SK-N-SH (cell line): ENCODE results near the gene LNPEP. TPM values are rescaled to one million over a fixed set of nuclear protein-coding genes. Genes with fewer than 3 reads are reported as not detected.

Experiments used
- CTCF ChIA-PET: fragments of 300-600, 350-600 bp; formaldehyde crosslinking; extraction: SDS; loops from one replicate; lab custom pipeline; 2021; lab: Yijun Ruan, JAX
- POLR2A ChIA-PET: fragments of 350-600 bp; sonication (Branson Sonifier 250); formaldehyde crosslinking; extraction: SDS; loops from one replicate; lab custom pipeline; 2020; ENCODE audit warnings: antibody characterized with exemption, inconsistent platforms; lab: Yijun Ruan, JAX
- DNase-seq: peaks from one replicate; pipeline ENCODE4 v3.0.0; 2012
- H2AFZ ChIP-seq: fragments of 200-600 bp; sonication (generic); 2 replicates; pipeline ENCODE4 v1.8.1; 2016; ENCODE audit warnings: antibody characterized with exemption, mild to moderate bottlenecking, low read depth
- H3F3A ChIP-seq: fragments of 200-600 bp; sonication (generic); replicated peaks from 2 replicates; pipeline ENCODE3; 2016; ENCODE audit warnings: antibody characterized with exemption, mild to moderate bottlenecking; ENCODE audit not compliant: insufficient read depth
- H3K27ac ChIP-seq, 2 experiments: fragments of 200-500 bp in 1 of 2; fragments of 200-600 bp in 1 of 2; sonication (Bioruptor generic) in 1 of 2; sonication (generic), shearing (Covaris generic) in 1 of 2; 2 replicates each; pipeline versions ENCODE4 v1.5.1 to v1.6.1; 2014 to 2016; ENCODE audit warnings: low read depth in 2 of 2, inconsistent platforms in 1 of 2, low read length in 1 of 2, mild to moderate bottlenecking in 1 of 2, mixed read lengths in 1 of 2
- H3K27me3 ChIP-seq: fragments of 200-600 bp; sonication (generic), shearing (Covaris generic); 2 replicates; pipeline ENCODE4 v1.6.1; 2016; ENCODE audit warnings: mixed run types; ENCODE audit not compliant: insufficient read depth
- H3K36me3 ChIP-seq, 2 experiments: fragments of 200-500 bp in 1 of 2; fragments of 200-600 bp in 1 of 2; sonication (Bioruptor generic) in 1 of 2; sonication (generic) in 1 of 2; replicated peaks in 1 of 2; 2 replicates each; pipeline versions ENCODE3 to v1.5.1; 2014 to 2016; ENCODE audit warnings: low read length in 1 of 2, mild to moderate bottlenecking in 1 of 2; ENCODE audit not compliant: insufficient read depth in 2 of 2, control insufficient read depth in 1 of 2
- H3K4me1 ChIP-seq, 2 experiments: fragments of 200-500 bp in 1 of 2; fragments of 200-600 bp in 1 of 2; sonication (Bioruptor generic) in 1 of 2; sonication (generic), shearing (Covaris generic) in 1 of 2; 2 replicates each; pipeline versions ENCODE4 v1.5.1 to v1.6.1; 2014 to 2016; ENCODE audit warnings: low read depth in 1 of 2, low read length in 1 of 2, mixed run types in 1 of 2; ENCODE audit not compliant: insufficient read depth in 2 of 2, control insufficient read depth in 1 of 2
- H3K4me2 ChIP-seq: fragments of 200-600 bp; sonication (generic), shearing (Covaris generic); 2 replicates; pipeline ENCODE4 v1.6.1; 2017; ENCODE audit warnings: mixed run types
- H3K4me3 ChIP-seq, 2 experiments: fragments of 200-500 bp in 1 of 2; fragments of 200-600 bp in 1 of 2; sonication (Bioruptor generic) in 1 of 2; sonication (generic), shearing (Covaris generic) in 1 of 2; 2 replicates each; pipeline versions ENCODE4 v1.5.1 to v1.8.1; 2014 to 2016; ENCODE audit warnings: low read depth in 2 of 2, inconsistent platforms in 1 of 2, low read length in 1 of 2, mild to moderate bottlenecking in 1 of 2, mixed read lengths in 1 of 2, moderate library complexity in 1 of 2
- H3K79me2 ChIP-seq: fragments of 200-600 bp; sonication (generic); 2 replicates; pipeline ENCODE4 v1.8.1; 2017; ENCODE audit warnings: mild to moderate bottlenecking; ENCODE audit not compliant: insufficient read depth
- H3K9ac ChIP-seq: fragments of 200-600 bp; sonication (generic); 2 replicates; pipeline ENCODE4 v1.6.1; 2017; ENCODE audit warnings: mixed run types
- H3K9me2 ChIP-seq: fragments of 200-600 bp; sonication (generic); 2 replicates; pipeline ENCODE4 v1.6.1; 2017; ENCODE audit warnings: mixed run types
- H3K9me3 ChIP-seq: fragments of 200-600 bp; sonication (generic); 2 replicates; pipeline ENCODE4 v1.6.1; 2017; ENCODE audit warnings: mixed run types, mild to moderate bottlenecking, moderate library complexity
- H4K20me1 ChIP-seq: fragments of 200-600 bp; sonication (generic); 2 replicates; pipeline ENCODE4 v1.6.1; 2017; ENCODE audit warnings: mild to moderate bottlenecking, mixed run types; ENCODE audit not compliant: insufficient read depth
- CHD2 ChIP-seq: fragments of 150-350 bp; IDR thresholded peaks from 2 replicates; pipeline ENCODE4 v1.6.1; 2018; ENCODE audit warnings: low read length; ENCODE audit not compliant: partially characterized antibody
- ELF1 ChIP-seq: IDR thresholded peaks from 2 replicates; pipeline ENCODE4 v1.4.0; 2012
- EP300 ChIP-seq, 2 experiments: IDR thresholded peaks; 2 replicates each; pipeline versions ENCODE4 v1.4.0 to v1.6.1; 2012; ENCODE audit warnings: borderline replicate concordance in 1 of 2, low read depth in 1 of 2, low read length in 1 of 2
- EZH2phosphoT487 ChIP-seq: fragments of 200-600 bp; sonication (generic); IDR thresholded peaks from 2 replicates; pipeline ENCODE4 v1.6.1; 2017; ENCODE audit warnings: low read depth, mixed run types, mild to moderate bottlenecking, antibody characterized with exemption, moderate library complexity, borderline replicate concordance
- FOXJ3 ChIP-seq: sonication (generic); formaldehyde crosslinking; IDR thresholded peaks from 2 replicates; pipeline ENCODE4 v1.5.1; 2020; ENCODE audit warnings: mild to moderate bottlenecking, missing genetic modification reagents
- GABPA ChIP-seq: IDR thresholded peaks from 2 replicates; pipeline ENCODE4 v1.4.0; 2012; ENCODE audit warnings: low read depth, mild to moderate bottlenecking
- GATA2 ChIP-seq: sonication (generic); formaldehyde crosslinking; IDR thresholded peaks from 2 replicates; pipeline ENCODE4 v1.5.0; 2020; ENCODE audit warnings: mild to moderate bottlenecking, missing genetic modification reagents
- MEF2A ChIP-seq: IDR thresholded peaks from 2 replicates; pipeline ENCODE4 v1.4.0; 2012; ENCODE audit warnings: low read depth, borderline replicate concordance
- MXI1 ChIP-seq: IDR thresholded peaks from 2 replicates; pipeline ENCODE4 v1.6.1; 2012; ENCODE audit warnings: mild to moderate bottlenecking, low read depth, low read length, improper control_type of control experiment
- NFIC ChIP-seq: IDR thresholded peaks from 2 replicates; pipeline ENCODE4 v1.4.0; 2012; ENCODE audit warnings: borderline replicate concordance
- NRF1 ChIP-seq: IDR thresholded peaks from 2 replicates; pipeline ENCODE4 v1.6.1; 2012; ENCODE audit warnings: low read depth, mild to moderate bottlenecking, low read length
- POLR2AphosphoS5 ChIP-seq: IDR thresholded peaks from 2 replicates; pipeline ENCODE4 v1.6.1; 2012; ENCODE audit warnings: low read depth, low read length
- RFX5 ChIP-seq: IDR thresholded peaks from 2 replicates; pipeline ENCODE4 v1.6.1; 2012; ENCODE audit warnings: mild to moderate bottlenecking, improper control_type of control experiment, low read length
- SIN3A ChIP-seq: IDR thresholded peaks from 2 replicates; pipeline ENCODE4 v1.6.1; 2012; ENCODE audit warnings: low read depth, mild to moderate bottlenecking, low read length, moderate library complexity, borderline replicate concordance
- SMC3 ChIP-seq: IDR thresholded peaks from 2 replicates; pipeline ENCODE4 v1.6.1; 2012; ENCODE audit warnings: low read depth, low read length, improper control_type of control experiment
- TCF12 ChIP-seq: IDR thresholded peaks from 2 replicates; pipeline ENCODE4 v1.4.0; 2012
- YY1 ChIP-seq: IDR thresholded peaks from 2 replicates; pipeline ENCODE4 v1.4.0; 2012; ENCODE audit warnings: low read depth, mild to moderate bottlenecking
- WGBS: methylation state at CpG from one replicate; pipeline ENCODE4 v1.1.6; 2017; ENCODE audit warnings: low lambda C conversion rate; 5-methylcytosine and 5-hydroxymethylcytosine counted together
- polyA plus RNA-seq, 3 experiments: library from polyadenylated mRNA; depleted of rRNA; stranded (reverse); fragments of >200 nt; gene quantifications; 2 replicates each; pipeline ENCODE4 v1.2.3, GENCODE V29; 2012
- TF ChIP-seq, protein P1 (sequence below): IDR thresholded peaks from 2 replicates; pipeline ENCODE4 v1.6.1; 2012; ENCODE audit warnings: mild to moderate bottlenecking, low read depth, low read length, moderate library complexity
- TF ChIP-seq, protein P2 (sequence below): IDR thresholded peaks from 2 replicates; pipeline ENCODE4 v1.4.0; 2012; ENCODE audit warnings: low read depth
- TF ChIP-seq, protein P3 (sequence below): fragments of 150-350 bp; IDR thresholded peaks from 2 replicates; pipeline ENCODE4 v1.6.1; 2016; ENCODE audit warnings: mild to moderate bottlenecking, low read depth, low read length
- TF ChIP-seq, protein P4 (sequence below): fragments of 150-350 bp; IDR thresholded peaks from 2 replicates; pipeline ENCODE4 v1.6.1; 2017; ENCODE audit warnings: antibody characterized with exemption, low read length, low read depth, borderline replicate concordance
- TF ChIP-seq, protein P5 (sequence below): IDR thresholded peaks from 2 replicates; pipeline ENCODE4; 2012
- TF ChIP-seq, protein P6 (sequence below): IDR thresholded peaks from 2 replicates; pipeline ENCODE4 v1.4.0; 2012; ENCODE audit warnings: low read depth, borderline replicate concordance
- TF ChIP-seq, protein P7 (sequence below): IDR thresholded peaks from 2 replicates; pipeline ENCODE4 v1.4.0; 2012; ENCODE audit warnings: low read depth, borderline replicate concordance

Gene LNPEP
- polyA plus RNA-seq, 1 of the 3 experiments (the other 2 are of a cell fraction), result 4.3 TPM

DNA sequence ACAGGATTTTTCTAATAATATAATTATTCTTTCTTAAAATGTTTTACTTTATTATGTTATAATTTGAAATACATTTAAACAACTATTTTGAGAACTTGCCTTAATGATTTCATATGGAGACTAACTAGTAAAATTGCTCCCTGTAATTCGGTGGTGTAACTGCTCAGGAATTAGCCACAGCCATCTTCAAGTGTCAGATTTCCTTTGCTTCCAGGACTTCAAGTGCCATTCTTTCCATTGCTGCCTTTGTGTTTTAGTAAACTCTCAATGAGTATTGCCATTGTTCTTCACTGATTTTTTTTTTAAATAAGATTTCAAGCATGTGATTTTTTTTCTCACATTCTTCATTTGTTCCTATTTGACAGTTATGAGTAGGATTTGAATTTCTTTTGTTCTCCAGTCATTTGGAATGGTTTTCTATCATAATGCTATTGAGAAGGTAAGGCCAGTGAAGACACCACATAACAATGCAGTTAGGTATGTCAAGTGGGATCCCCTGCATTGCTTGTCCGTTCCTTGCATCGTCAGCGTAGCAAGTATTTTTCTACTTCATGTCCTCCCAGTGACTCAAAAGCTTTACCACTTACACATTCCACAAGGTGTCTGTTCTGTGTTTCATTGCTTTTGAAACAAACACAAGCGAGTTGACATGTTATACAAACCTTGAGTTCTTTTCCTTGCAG, 83.7 kb downstream of the LNPEP start:
- no peak overlapping the region for H3K4me3 ChIP-seq
- no peaks in the 10 kb centered on the region for H3K9me3 ChIP-seq
- H3K9me2 ChIP-seq, result no peaks in the 10 kb centered on the region
- no peak overlapping the region for H2AFZ ChIP-seq
- no peaks in the 10 kb centered on the region for H4K20me1 ChIP-seq
- no peaks in the 10 kb centered on the region; a peak in 1 of 4 replicates for H3K4me1 ChIP-seq
- no peaks in the 10 kb centered on the region for H3K79me2 ChIP-seq
- no peaks in the 10 kb centered on the region for H3K27me3 ChIP-seq
- H3K27ac ChIP-seq, result peak overlapping the region in 1 of 2 experiments; percentile 37; a peak in 2 of 4 replicates
- ChIA-PET POLR2A (no interaction called here), CTCF (no interaction called here)
- H3F3A ChIP-seq, result peaks cover 14% of the 10 kb centered on the region
- no peak overlapping the region for H3K4me2 ChIP-seq
- DNase-seq, result no peak
- H3K9ac ChIP-seq, result no peak overlapping the region
- WGBS, result 75% methylated on average over 5 of the region's 5 CpGs
- H3K36me3 ChIP-seq, result peaks cover 24 to 59% of the 10 kb centered on the region in 2 experiments
- peak; percentile 82 for TF ChIP-seq TCF12
- TF ChIP-seq, protein P1, sequence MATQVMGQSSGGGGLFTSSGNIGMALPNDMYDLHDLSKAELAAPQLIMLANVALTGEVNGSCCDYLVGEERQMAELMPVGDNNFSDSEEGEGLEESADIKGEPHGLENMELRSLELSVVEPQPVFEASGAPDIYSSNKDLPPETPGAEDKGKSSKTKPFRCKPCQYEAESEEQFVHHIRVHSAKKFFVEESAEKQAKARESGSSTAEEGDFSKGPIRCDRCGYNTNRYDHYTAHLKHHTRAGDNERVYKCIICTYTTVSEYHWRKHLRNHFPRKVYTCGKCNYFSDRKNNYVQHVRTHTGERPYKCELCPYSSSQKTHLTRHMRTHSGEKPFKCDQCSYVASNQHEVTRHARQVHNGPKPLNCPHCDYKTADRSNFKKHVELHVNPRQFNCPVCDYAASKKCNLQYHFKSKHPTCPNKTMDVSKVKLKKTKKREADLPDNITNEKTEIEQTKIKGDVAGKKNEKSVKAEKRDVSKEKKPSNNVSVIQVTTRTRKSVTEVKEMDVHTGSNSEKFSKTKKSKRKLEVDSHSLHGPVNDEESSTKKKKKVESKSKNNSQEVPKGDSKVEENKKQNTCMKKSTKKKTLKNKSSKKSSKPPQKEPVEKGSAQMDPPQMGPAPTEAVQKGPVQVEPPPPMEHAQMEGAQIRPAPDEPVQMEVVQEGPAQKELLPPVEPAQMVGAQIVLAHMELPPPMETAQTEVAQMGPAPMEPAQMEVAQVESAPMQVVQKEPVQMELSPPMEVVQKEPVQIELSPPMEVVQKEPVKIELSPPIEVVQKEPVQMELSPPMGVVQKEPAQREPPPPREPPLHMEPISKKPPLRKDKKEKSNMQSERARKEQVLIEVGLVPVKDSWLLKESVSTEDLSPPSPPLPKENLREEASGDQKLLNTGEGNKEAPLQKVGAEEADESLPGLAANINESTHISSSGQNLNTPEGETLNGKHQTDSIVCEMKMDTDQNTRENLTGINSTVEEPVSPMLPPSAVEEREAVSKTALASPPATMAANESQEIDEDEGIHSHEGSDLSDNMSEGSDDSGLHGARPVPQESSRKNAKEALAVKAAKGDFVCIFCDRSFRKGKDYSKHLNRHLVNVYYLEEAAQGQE, result no peak
- TF ChIP-seq, protein P2, sequence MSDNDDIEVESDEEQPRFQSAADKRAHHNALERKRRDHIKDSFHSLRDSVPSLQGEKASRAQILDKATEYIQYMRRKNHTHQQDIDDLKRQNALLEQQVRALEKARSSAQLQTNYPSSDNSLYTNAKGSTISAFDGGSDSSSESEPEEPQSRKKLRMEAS, result 0 out of 2 replicates have a peak, but pooled peaks have one; percentile 19
- TF ChIP-seq SIN3A, result no peak
- TF ChIP-seq SMC3, result no peak
- TF ChIP-seq FOXJ3 (CRISPR knock-in tag), result no peak
- TF ChIP-seq ELF1, result no peak
- no peak for TF ChIP-seq GATA2 (CRISPR knock-in tag)
- TF ChIP-seq YY1, result no peak
- no peak for TF ChIP-seq NRF1
- no peak for TF ChIP-seq GABPA
- TF ChIP-seq, protein P3, sequence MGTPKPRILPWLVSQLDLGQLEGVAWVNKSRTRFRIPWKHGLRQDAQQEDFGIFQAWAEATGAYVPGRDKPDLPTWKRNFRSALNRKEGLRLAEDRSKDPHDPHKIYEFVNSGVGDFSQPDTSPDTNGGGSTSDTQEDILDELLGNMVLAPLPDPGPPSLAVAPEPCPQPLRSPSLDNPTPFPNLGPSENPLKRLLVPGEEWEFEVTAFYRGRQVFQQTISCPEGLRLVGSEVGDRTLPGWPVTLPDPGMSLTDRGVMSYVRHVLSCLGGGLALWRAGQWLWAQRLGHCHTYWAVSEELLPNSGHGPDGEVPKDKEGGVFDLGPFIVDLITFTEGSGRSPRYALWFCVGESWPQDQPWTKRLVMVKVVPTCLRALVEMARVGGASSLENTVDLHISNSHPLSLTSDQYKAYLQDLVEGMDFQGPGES, result no peak
- TF ChIP-seq, protein P4, sequence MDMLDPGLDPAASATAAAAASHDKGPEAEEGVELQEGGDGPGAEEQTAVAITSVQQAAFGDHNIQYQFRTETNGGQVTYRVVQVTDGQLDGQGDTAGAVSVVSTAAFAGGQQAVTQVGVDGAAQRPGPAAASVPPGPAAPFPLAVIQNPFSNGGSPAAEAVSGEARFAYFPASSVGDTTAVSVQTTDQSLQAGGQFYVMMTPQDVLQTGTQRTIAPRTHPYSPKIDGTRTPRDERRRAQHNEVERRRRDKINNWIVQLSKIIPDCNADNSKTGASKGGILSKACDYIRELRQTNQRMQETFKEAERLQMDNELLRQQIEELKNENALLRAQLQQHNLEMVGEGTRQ, result no peak
- TF ChIP-seq, protein P5, sequence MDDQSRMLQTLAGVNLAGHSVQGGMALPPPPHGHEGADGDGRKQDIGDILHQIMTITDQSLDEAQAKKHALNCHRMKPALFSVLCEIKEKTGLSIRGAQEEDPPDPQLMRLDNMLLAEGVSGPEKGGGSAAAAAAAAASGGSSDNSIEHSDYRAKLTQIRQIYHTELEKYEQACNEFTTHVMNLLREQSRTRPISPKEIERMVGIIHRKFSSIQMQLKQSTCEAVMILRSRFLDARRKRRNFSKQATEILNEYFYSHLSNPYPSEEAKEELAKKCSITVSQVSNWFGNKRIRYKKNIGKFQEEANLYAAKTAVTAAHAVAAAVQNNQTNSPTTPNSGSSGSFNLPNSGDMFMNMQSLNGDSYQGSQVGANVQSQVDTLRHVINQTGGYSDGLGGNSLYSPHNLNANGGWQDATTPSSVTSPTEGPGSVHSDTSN, result no peak; the same call in none of the 2 replicates
- TF ChIP-seq EP300 (IDR thresholded peaks at IDR 0.05; ENCODE audit: borderline replicate concordance in 1 of 2, low read depth in 1 of 2, low read length in 1 of 2), result peak in 1 of 2 experiments; percentile 10; a peak in 1 of 4 replicates
- no peak for TF ChIP-seq CHD2
- no peak for TF ChIP-seq NFIC
- TF ChIP-seq, protein P6, sequence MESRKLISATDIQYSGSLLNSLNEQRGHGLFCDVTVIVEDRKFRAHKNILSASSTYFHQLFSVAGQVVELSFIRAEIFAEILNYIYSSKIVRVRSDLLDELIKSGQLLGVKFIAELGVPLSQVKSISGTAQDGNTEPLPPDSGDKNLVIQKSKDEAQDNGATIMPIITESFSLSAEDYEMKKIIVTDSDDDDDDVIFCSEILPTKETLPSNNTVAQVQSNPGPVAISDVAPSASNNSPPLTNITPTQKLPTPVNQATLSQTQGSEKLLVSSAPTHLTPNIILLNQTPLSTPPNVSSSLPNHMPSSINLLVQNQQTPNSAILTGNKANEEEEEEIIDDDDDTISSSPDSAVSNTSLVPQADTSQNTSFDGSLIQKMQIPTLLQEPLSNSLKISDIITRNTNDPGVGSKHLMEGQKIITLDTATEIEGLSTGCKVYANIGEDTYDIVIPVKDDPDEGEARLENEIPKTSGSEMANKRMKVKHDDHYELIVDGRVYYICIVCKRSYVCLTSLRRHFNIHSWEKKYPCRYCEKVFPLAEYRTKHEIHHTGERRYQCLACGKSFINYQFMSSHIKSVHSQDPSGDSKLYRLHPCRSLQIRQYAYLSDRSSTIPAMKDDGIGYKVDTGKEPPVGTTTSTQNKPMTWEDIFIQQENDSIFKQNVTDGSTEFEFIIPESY, result no peak
- TF ChIP-seq RFX5, result no peak
- TF ChIP-seq, protein P7, sequence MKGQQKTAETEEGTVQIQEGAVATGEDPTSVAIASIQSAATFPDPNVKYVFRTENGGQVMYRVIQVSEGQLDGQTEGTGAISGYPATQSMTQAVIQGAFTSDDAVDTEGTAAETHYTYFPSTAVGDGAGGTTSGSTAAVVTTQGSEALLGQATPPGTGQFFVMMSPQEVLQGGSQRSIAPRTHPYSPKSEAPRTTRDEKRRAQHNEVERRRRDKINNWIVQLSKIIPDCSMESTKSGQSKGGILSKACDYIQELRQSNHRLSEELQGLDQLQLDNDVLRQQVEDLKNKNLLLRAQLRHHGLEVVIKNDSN, result no peak
- no peak for TF ChIP-seq POLR2AphosphoS5
- no peak for TF ChIP-seq EZH2phosphoT487
- TF ChIP-seq MEF2A, result no peak
- TF ChIP-seq MXI1, result no peak
